Measurements from ENCODE around the gene NUTM2F.

GRCh38 chr9:94287877-94288513, 40.4 kb downstream of the NUTM2F start:
- TF ChIP-seq FOS (IDR thresholded peaks at IDR 0.05; ENCODE audit: borderline replicate concordance, insufficient read depth, low read length) (no peak), POLR2A (IDR thresholded peaks at IDR 0.05; ENCODE audit: low read depth, low read length) (no peak), EZH2 (IDR thresholded peaks at IDR 0.05; ENCODE audit: borderline replicate concordance, low read depth, low read length, severe bottlenecking) (no peak), CTCF (IDR thresholded peaks at IDR 0.05; ENCODE audit: extremely low read depth in 1 of 2, insufficient read depth in 1 of 2, low read depth in 1 of 2, low read length in 2 of 2) (no peak)
